Fibroblast of gingiva (primary cell): Measurements from ENCODE around the gene LIX1.

Source experiments
- DNase-seq: peaks from one replicate; pipeline ENCODE4 v3.0.0-alpha.2; 2011; ENCODE audit warnings: low read depth

LIX1 gene

GRCh38 chr5:97074859-97075489 is 67.4 kb downstream of the LIX1 start:
- no peak for DNase-seq

DNA sequence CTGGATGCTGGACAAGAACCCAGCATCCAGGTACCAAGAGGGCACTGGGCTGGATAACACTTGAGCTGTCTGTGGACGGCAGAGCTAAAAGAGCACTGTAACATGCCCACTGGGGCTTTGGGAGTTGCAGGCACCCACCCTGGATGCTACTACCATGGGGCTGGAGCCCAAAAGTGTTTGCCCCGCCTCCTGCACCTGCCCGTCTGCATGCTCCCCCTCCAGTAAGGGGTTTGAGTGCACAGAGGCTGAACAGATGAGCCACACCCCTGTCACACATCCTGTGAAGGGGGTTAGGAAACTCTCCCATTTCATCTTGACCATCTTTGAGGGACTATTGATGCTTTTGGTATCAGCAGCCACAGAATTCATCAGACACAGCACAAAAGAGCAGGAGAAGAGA is 69.0 kb downstream of the LIX1 start:
- DNase-seq, result no peak

GRCh38 chr5:97072696-97073095 is 69.7 kb downstream of the LIX1 start:
- no peak for DNase-seq

DNA sequence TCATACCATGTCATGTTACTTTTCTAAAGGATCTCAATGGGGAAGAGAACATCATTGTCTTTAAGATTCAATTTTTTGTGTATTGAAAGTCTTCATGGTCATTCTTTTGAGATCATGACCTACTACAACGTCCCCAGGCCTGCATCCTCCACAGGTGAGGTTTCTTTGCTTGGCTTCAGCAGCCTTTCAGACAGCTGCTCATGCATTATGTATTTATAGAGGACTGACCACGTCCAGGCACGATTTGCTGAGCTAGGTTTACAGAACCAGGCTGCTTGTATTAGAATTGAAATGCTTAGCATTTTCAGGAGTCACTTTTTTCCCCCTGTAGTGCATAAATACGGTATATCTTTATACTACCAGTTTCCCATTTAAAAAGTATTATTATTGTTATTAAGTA is 70.4 kb downstream of the LIX1 start:
- no peak for DNase-seq

- DNase-seq, result peak; percentile 73
Measured at GRCh38 chr5:97071101-97071500, 71.3 kb downstream of the LIX1 start.

DNA sequence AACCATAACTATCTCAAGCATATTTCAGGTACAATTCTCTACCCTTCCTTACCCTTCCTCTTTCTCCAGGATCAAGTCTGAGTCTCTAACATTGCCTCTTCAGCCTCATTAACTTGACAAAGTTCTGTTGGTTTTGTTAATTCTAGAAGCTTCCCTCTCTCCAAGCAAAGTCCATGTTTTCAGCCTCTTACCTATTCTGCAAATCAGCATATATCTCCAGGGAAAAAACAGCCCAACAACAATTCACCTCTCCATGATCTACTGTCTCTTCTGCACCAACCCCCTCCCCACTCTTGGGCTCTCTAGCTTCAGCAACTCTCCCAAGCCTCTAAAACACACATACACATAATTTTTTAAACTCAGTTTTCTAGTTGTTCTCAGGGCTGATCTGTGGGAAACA is 72.2 kb downstream of the LIX1 start:
- no peak for DNase-seq

DNA sequence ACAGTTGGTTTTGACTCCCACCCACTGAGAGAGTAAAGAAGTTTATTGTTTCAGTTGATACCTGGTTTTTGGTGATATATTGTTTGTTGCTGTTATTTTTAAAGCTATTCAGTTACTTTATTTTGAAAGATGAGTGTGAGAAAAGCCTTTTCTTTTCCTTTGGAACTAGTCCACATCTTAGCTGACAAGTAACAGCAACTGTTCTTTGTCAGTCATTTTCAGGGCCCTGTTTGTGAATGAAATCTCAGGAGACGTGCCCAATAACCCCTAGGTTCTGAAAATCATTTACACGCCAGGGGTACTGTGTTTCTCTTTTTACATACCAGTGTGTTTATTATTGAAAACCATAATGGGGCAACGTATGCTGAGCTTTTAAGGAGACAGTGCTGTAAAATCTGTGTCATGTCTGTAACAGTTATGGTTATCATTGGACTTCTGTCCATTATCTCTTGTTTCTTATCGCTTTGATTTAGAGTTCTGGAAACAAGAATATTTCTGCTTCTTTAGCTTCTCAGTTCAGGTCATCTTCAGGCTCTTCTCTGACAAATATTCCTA is 75.0 kb downstream of the LIX1 start:
- DNase-seq, result no peak

DNA sequence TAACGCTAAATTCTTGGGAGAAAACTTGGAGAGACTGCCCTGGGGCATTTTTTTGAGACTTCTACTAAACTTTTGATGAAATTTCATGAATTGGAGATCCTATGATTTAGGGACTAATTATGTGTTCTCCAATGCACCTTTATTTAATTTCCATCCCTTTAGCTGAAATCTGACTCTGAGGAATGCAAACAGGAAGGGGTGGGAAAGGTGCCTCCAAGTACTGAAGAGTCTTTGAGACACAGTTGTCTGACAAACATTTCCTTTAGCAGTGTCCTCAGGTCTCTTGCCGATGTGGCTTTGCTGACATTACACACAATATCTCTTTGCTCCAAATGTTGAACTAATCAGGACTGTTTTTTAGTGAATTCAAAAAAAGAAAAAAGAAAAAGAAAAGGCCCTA is 76.9 kb downstream of the LIX1 start:
- no peak for DNase-seq

GRCh38 chr5:97063251-97063650 is 79.2 kb downstream of the LIX1 start:
- DNase-seq, result no peak

DNA sequence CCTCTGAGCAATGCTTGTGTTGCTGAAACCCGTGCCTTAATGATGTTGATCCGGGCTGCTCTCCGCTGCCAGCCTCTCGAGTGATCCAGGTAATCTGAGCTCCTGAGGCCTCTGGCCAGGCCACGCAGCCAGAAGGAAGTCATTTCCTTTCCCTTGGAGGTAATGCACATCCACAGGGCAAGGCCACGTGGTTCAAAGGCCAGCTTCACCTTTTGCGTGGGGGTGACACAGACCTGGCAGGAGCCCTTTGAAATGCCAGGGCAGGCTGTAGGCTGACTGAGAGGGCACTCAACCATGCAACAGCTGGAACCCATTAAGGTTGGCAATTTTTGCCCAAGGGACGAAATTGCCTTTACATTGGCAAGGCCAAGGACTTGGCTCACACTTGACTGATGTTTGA is 80.4 kb downstream of the LIX1 start:
- no peak for DNase-seq

- no peak for DNase-seq
Measured at GRCh38 chr5:97056263-97056662, 86.1 kb downstream of the LIX1 start.

DNA sequence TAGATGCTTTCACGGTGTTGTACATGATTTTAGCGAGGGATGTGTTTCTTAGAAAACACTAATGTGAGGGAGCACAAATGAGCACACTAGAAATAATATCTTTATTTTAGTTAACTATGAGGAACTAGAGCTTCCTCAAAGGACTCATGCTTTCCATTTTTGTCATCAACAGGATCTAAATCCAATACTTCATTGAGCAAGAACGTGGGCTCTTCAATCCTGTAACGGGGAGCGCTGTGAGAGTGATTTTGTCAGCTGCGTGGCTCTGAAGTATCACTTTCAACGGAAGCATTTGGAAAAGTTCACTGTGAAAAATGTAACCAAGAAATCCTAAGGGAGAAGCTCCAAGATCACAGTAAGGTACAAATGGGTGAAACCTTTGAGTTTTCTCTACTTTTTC is 93.2 kb downstream of the LIX1 start:
- DNase-seq, result no peak

DNA sequence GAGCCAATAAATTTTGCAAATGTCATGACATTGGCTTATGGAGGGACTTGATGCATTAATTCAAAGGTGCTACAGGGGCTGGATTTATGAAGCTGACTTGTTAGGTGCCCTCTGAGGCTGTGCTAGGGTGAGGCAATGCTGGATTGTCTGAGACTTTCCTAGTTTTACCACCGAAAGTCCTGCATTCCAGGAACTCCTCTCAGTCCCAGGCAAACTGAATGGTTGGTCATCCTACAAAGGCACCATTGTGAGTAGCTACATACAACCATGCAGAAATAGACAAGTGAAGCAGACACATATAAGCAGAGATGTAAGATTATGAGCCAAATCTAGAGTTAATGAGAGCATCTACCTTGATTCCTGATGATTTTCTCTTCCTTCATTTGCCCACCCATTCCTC is 95.3 kb downstream of the LIX1 start:
- no peak for DNase-seq

GRCh38 chr5:97046270-97046982 is 96.0 kb downstream of the LIX1 start:
- peak; percentile 15 for DNase-seq

DNA sequence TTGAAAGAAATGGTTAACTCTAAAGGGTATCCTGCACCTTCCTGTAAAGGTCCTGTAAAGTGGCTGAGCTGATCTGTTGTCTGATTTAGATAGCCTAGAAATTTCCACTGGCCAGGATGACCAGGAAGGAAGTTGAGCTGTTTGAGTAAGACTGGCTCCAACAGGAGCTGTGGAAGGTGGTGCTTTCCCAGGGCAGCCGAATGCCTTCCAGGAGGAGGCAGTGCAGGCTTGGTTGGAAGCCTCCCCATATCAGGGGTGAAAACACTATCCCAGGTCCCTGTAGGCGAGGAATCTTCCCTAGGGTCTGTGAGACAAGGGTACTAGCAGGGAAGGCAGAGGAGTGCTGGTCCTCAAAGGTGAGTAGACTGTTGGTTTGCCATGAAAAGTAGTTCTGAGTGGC is 98.4 kb downstream of the LIX1 start:
- DNase-seq, result no peak

DNA sequence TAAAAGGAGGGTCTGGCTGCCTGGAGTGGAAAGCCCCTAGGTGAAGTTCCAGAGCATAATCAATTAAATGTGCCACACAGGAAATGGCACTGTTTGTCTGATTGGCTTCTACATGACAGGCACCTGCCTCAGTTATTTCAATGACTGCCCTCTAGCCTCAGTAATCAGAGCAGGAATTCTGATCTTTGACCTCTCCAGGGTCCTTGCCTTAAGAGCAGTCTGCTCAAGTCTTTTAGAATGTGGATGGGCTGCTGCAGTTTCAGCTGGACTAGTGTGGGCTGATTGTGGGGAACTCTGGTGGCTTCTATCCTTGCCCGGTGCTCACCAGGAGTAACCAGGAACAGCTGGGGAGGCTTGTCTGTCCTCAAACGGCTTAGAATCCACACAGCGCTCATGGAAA is 98.9 kb downstream of the LIX1 start:
- DNase-seq, result no peak

- no peak for DNase-seq
Measured at GRCh38 chr5:97042996-97043395, 99.4 kb downstream of the LIX1 start.
